Sciatic nerve (tissue), 2 donors: ENCODE data around the gene PSMD8. TPM values are rescaled to one million over a fixed set of nuclear protein-coding genes. Genes with fewer than 3 reads are reported as not detected.
"Not testable (repeated sequence)": the region's sequence is repeated elsewhere in the genome, so short reads cannot be mapped to it uniquely, and the experiment has no call there.

ENCODE experiments used
- ATAC-seq: fragments of 200-7000 bp; cut with Tn5 transposase; one replicate; pipeline ENCODE4 v1.9.1; 2020; ENCODE audit warnings: mild to moderate bottlenecking, moderate library complexity
- DNase-seq: peaks from one replicate; pipeline ENCODE4 v3.0.0-alpha.2; 2020; ENCODE audit warnings: low spot score
- intact Hi-C: fragments of 100-400 bp; cut with DNase I; formaldehyde crosslinking; loops from one replicate; pipeline ENCODE4 v1.14.2; 2022
- total RNA-seq: library from RNA; stranded (reverse); fragmentation: NEBNext Ultra II Directional; extraction: Animal tissue kit (Norgen Biotek cat#: 25700); gene quantifications from one replicate; pipeline ENCODE4 v1.2.1, GENCODE V29; 2021
- donor health status: DM: no; HTN: no; CAD: no.
- donor health status: DM: no; HTN: no; CAD: no.

Gene PSMD8
- total RNA-seq, 1 donor from 2014 or later = 78.2 TPM

- no peak for ATAC-seq
- intact Hi-C loops = loop anchor here (10.0 kb wide), 1 partner anchor 234 kb away; no protein-coding TSS in a partner anchor
- no peak for DNase-seq
Observed at GRCh38 chr19:38401148-38401547, 26.8 kb downstream of the PSMD8 start.

- no peak for ATAC-seq
- intact Hi-C loops = loop anchor here (10.0 kb wide), 1 partner anchor 232 kb away; no protein-coding TSS in a partner anchor
- DNase-seq = no peak
Observed at GRCh38 chr19:38402623-38402966, 28.2 kb downstream of the PSMD8 start.

- peak; percentile 99 for ATAC-seq
- DNase-seq = peak; percentile 97
- intact Hi-C loops = loop anchor here (10.0 kb wide), 1 partner anchor 232 kb away; no protein-coding TSS in a partner anchor
Observed at GRCh38 chr19:38402967-38403674, 28.8 kb downstream of the PSMD8 start, which contains the start of gene FAM98C. FAM98C (plus strand) TSS chr19:38403093; CDS start chr19:38403154, 61 bp downstream.

- intact Hi-C loops = loop anchor here (10.0 kb wide), 1 partner anchor 230 kb away; no protein-coding TSS in a partner anchor
- DNase-seq (no peak), ATAC-seq (no peak)
Observed at GRCh38 chr19:38404858-38405257, 30.5 kb downstream of the PSMD8 start.

GRCh38 chr19:38405276-38405675 lies 30.9 kb downstream of the PSMD8 start:
- DNase-seq = no peak
- ATAC-seq = no peak
- intact Hi-C loops = loop anchor here (10.0 kb wide), 1 partner anchor 230 kb away; no protein-coding TSS in a partner anchor

GRCh38 chr19:38409631-38410133 lies 35.3 kb downstream of the PSMD8 start:
- DNase-seq (no peak), ATAC-seq (peak; percentile 84)
- intact Hi-C loops = loop anchor here (10.0 kb wide), 2 partner anchors 115 to 225 kb away; no protein-coding TSS in a partner anchor

GRCh38 chr19:38410407-38410806 lies 36.0 kb downstream of the PSMD8 start:
- intact Hi-C loops = loop anchor here (10.0 kb wide), 1 partner anchor 114 kb away; no protein-coding TSS in a partner anchor
- not testable (repeated sequence) for DNase-seq, ATAC-seq

- intact Hi-C loops = loop anchor here (10.0 kb wide), 1 partner anchor 114 kb away; no protein-coding TSS in a partner anchor
- DNase-seq (no peak), ATAC-seq (no peak)
Observed at GRCh38 chr19:38411041-38411712, 36.8 kb downstream of the PSMD8 start.

GRCh38 chr19:38411898-38412297 lies 37.5 kb downstream of the PSMD8 start:
- ATAC-seq, DNase-seq: not testable (repeated sequence)
- intact Hi-C loops = loop anchor here (10.0 kb wide), 1 partner anchor 113 kb away; no protein-coding TSS in a partner anchor

GRCh38 chr19:38412491-38412890 lies 38.1 kb downstream of the PSMD8 start:
- ATAC-seq (no peak), DNase-seq (no peak)
- intact Hi-C loops = loop anchor here (10.0 kb wide), 1 partner anchor 112 kb away; no protein-coding TSS in a partner anchor

- DNase-seq (no peak), ATAC-seq (no peak)
- intact Hi-C loops = loop anchor here (10.0 kb wide), 1 partner anchor 112 kb away; no protein-coding TSS in a partner anchor
Observed at GRCh38 chr19:38412961-38413360, 38.6 kb downstream of the PSMD8 start.

GRCh38 chr19:38413416-38413815 lies 39.0 kb downstream of the PSMD8 start:
- DNase-seq (no peak), ATAC-seq (no peak)
- intact Hi-C loops = loop anchor here (10.0 kb wide), 1 partner anchor 111 kb away; no protein-coding TSS in a partner anchor

GRCh38 chr19:38417146-38417543 lies 42.8 kb downstream of the PSMD8 start:
- intact Hi-C loops = loop anchor here (10.0 kb wide), 1 partner anchor 108 kb away; no protein-coding TSS in a partner anchor
- ATAC-seq (no peak), DNase-seq (no peak)

- DNase-seq (peak; percentile 72), ATAC-seq (peak; percentile 72)
- intact Hi-C loops = loop anchor here (10.0 kb wide), 1 partner anchor 107 kb away; no protein-coding TSS in a partner anchor
Observed at GRCh38 chr19:38417544-38418506, 43.5 kb downstream of the PSMD8 start.

- intact Hi-C loops = no loop called here
- ATAC-seq (no peak), DNase-seq (no peak)
Observed at GRCh38 chr19:38420935-38421334, 46.6 kb downstream of the PSMD8 start.

GRCh38 chr19:38421856-38422255 lies 47.5 kb downstream of the PSMD8 start:
- intact Hi-C loops = no loop called here
- no peak for DNase-seq
- ATAC-seq = no peak

- intact Hi-C loops = no loop called here
- ATAC-seq (no peak), DNase-seq (no peak)
Observed at GRCh38 chr19:38422438-38422837, 48.1 kb downstream of the PSMD8 start.

- ATAC-seq = no peak
- intact Hi-C loops = no loop called here
Observed at GRCh38 chr19:38424272-38424671, 49.9 kb downstream of the PSMD8 start.

More at GRCh38 chr19:38424272-38424671, 49.9 kb downstream of the PSMD8 start:
- DNase-seq = no peak
